Progenitor cell of endocrine pancreas (in vitro differentiated cells): ENCODE results near the gene SPTBN1. TPM values are rescaled to one million over a fixed set of nuclear protein-coding genes. Genes with fewer than 3 reads are reported as not detected.
A peak's percentile ranks its signal among the peaks of the same experiment; 100 is the strongest.

ENCODE experiments used
- DNase-seq: peaks from one replicate; pipeline ENCODE4 v3.0.0; 2021; ENCODE audit warnings: low spot score; ENCODE audit not compliant: unreplicated experiment
- H3K27ac Mint-ChIP-seq: 2 replicates; pipeline ENCODE4 v1.8.0; 2021; ENCODE audit warnings: mild to moderate bottlenecking, moderate library complexity, mixed read lengths
- H3K27me3 Mint-ChIP-seq: 2 replicates; pipeline ENCODE4 v1.8.0; 2021; ENCODE audit warnings: mixed read lengths
- H3K36me3 Mint-ChIP-seq: 2 replicates; pipeline ENCODE4 v1.8.0; 2022; ENCODE audit warnings: mixed read lengths; ENCODE audit not compliant: insufficient read depth
- H3K4me1 Mint-ChIP-seq: 2 replicates; pipeline ENCODE4 v1.8.0; 2021; ENCODE audit warnings: low read depth, mixed read lengths
- H3K4me3 Mint-ChIP-seq: 2 replicates; pipeline ENCODE4 v1.8.0; 2021; ENCODE audit warnings: low read depth, mild to moderate bottlenecking, moderate library complexity, mixed read lengths
- H3K9me3 Mint-ChIP-seq: 2 replicates; pipeline ENCODE4 v1.8.0; 2021; ENCODE audit warnings: low read depth, mixed read lengths
- total RNA-seq: library from RNA; stranded (reverse); gene quantifications from 2 replicates; pipeline ENCODE4 v1.2.1, GENCODE V29; 2021
- TF ChIP-seq, protein P1 (sequence below): fragments of 200-600 bp; sonication (generic); IDR thresholded peaks from one replicate; pipeline ENCODE4 v1.5.0; 2021; ENCODE audit warnings: antibody characterized with exemption, mild to moderate bottlenecking; ENCODE audit not compliant: unreplicated experiment

Gene SPTBN1
- total RNA-seq, 1 donor from 2014 or later = 287 TPM

GRCh38 chr2:54560146-54560881 is 104.2 kb downstream of the SPTBN1 start:
- H3K27me3 Mint-ChIP-seq = no peaks in the 10 kb centered on the region
- DNase-seq = no peak
- no peaks in the 10 kb centered on the region for H3K9me3 Mint-ChIP-seq
- peaks cover 66% of the 10 kb centered on the region for H3K4me1 Mint-ChIP-seq
- TF ChIP-seq, protein P1, sequence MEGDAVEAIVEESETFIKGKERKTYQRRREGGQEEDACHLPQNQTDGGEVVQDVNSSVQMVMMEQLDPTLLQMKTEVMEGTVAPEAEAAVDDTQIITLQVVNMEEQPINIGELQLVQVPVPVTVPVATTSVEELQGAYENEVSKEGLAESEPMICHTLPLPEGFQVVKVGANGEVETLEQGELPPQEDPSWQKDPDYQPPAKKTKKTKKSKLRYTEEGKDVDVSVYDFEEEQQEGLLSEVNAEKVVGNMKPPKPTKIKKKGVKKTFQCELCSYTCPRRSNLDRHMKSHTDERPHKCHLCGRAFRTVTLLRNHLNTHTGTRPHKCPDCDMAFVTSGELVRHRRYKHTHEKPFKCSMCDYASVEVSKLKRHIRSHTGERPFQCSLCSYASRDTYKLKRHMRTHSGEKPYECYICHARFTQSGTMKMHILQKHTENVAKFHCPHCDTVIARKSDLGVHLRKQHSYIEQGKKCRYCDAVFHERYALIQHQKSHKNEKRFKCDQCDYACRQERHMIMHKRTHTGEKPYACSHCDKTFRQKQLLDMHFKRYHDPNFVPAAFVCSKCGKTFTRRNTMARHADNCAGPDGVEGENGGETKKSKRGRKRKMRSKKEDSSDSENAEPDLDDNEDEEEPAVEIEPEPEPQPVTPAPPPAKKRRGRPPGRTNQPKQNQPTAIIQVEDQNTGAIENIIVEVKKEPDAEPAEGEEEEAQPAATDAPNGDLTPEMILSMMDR = no peak
- H3K27ac Mint-ChIP-seq = peak overlapping the region; percentile 98
- H3K36me3 Mint-ChIP-seq = no peaks in the 10 kb centered on the region
- peak overlapping the region; percentile 99 for H3K4me3 Mint-ChIP-seq

- no peak for DNase-seq
- peak overlapping the region; percentile 88 for H3K27ac Mint-ChIP-seq
- H3K36me3 Mint-ChIP-seq = no peaks in the 10 kb centered on the region
- peaks cover 65% of the 10 kb centered on the region for H3K4me1 Mint-ChIP-seq
- no peaks in the 10 kb centered on the region for H3K9me3 Mint-ChIP-seq
- peak overlapping the region; percentile 99 for H3K4me3 Mint-ChIP-seq
- H3K27me3 Mint-ChIP-seq = no peaks in the 10 kb centered on the region
- TF ChIP-seq, protein P1 = no peak
These were observed 104.9 kb downstream of the SPTBN1 start for GRCh38 chr2:54561010-54561409.

- no peaks in the 10 kb centered on the region for H3K27me3 Mint-ChIP-seq
- DNase-seq = no peak
- H3K4me1 Mint-ChIP-seq = peaks cover 72% of the 10 kb centered on the region
- peak overlapping the region; percentile 47 for H3K4me3 Mint-ChIP-seq
- H3K9me3 Mint-ChIP-seq = no peaks in the 10 kb centered on the region
- TF ChIP-seq, protein P1 = no peak
- peaks cover 2% of the 10 kb centered on the region for H3K36me3 Mint-ChIP-seq
- H3K27ac Mint-ChIP-seq = peak overlapping the region; percentile 49
These were observed 108.3 kb downstream of the SPTBN1 start for GRCh38 chr2:54564439-54564838.

DNA sequence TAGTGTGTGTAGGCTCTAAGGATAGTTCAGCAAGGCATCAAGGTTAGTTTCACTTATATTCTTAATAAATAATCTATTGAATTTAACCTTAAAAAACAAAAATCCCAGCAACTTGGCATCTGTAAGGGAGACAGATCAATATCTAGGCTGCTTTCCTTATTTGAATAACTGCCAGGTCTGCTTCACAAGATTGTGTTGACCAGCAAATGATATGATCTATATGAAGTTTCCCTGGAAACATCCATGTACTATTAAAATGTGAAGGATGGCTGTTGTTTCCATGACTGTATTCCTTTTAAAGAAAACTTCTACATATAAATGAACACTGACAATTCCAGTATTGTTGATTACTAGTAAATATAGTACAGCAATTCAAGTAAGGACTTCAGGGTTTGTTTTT is 109.4 kb downstream of the SPTBN1 start:
- no peak for DNase-seq

GRCh38 chr2:54566896-54567295 is 110.8 kb downstream of the SPTBN1 start:
- H3K4me1 Mint-ChIP-seq = peaks cover 81% of the 10 kb centered on the region
- no peaks in the 10 kb centered on the region for H3K27me3 Mint-ChIP-seq
- no peak for DNase-seq
- TF ChIP-seq, protein P1 = no peak
- no peaks in the 10 kb centered on the region for H3K9me3 Mint-ChIP-seq
- peak overlapping the region; percentile 62 for H3K4me3 Mint-ChIP-seq
- H3K36me3 Mint-ChIP-seq = peaks cover 2% of the 10 kb centered on the region
- peak overlapping the region; percentile 94 for H3K27ac Mint-ChIP-seq

More for the DNA sequence above, 109.4 kb downstream of the SPTBN1 start:
- Mint-ChIP-seq H3K9me3 (no peaks in the 10 kb centered on the region), H3K27ac (peak overlapping the region; percentile 82), H3K36me3 (peaks cover 2% of the 10 kb centered on the region), H3K4me1 (peaks cover 82% of the 10 kb centered on the region), H3K4me3 (no peak overlapping the region), H3K27me3 (no peaks in the 10 kb centered on the region)
- TF ChIP-seq, protein P1 = no peak
